ENCODE data around the gene THRB.

The THRB gene

GRCh38 chr3:24072193-24072592 lies 422.5 kb downstream of the THRB start:
- no peak for DNase-seq

- DNase-seq = peak; percentile 12
Measured at GRCh38 chr3:24069045-24069444, 425.6 kb downstream of the THRB start.

GRCh38 chr3:24067483-24067882 lies 427.2 kb downstream of the THRB start:
- no peak for DNase-seq

All from fibroblast of upper back skin (primary cell).